CD14-positive monocyte (primary cell): ENCODE measurements around the gene RHEB. TPM values are rescaled to one million over a fixed set of nuclear protein-coding genes. Genes with fewer than 3 reads are reported as not detected.

Source experiments
- DNase-seq, 3 donors: peaks; one replicate each; pipeline ENCODE4 v3.0.0-alpha.2; 2011 to 2022
- H2AFZ ChIP-seq: 2 replicates; pipeline ENCODE4 v1.6.0; 2012; ENCODE audit warnings: mild to moderate bottlenecking, low read depth, low read length, inconsistent platforms; ENCODE audit not compliant: insufficient read depth, poor library complexity, severe bottlenecking
- H3K27ac ChIP-seq, 2 donors: 1 replicate in 1 of 2; 2 replicates in 1 of 2; pipeline ENCODE4 v1.5.1; 2012 to 2013; ENCODE audit warnings: low read length in 2 of 2, control low read depth in 1 of 2, inconsistent platforms in 1 of 2, low read depth in 1 of 2, mild to moderate bottlenecking in 1 of 2
- H3K27me3 ChIP-seq, 2 donors: one replicate each; pipeline versions ENCODE4 v1.6.0 to v1.6.1; 2011 to 2013; ENCODE audit warnings: low read length in 2 of 2; ENCODE audit not compliant: control insufficient read depth in 2 of 2, insufficient read depth in 2 of 2
- H3K36me3 ChIP-seq, 2 donors: replicated peaks in 1 of 2; 1 replicate in 1 of 2; 2 replicates in 1 of 2; pipeline versions ENCODE4 v1.5.1 to v1.6.1; 2012 to 2013; ENCODE audit warnings: low read length in 2 of 2, control low read depth in 1 of 2, inconsistent platforms in 1 of 2, mild to moderate bottlenecking in 1 of 2; ENCODE audit not compliant: insufficient read depth in 2 of 2, control insufficient read depth in 1 of 2
- H3K4me1 ChIP-seq, 2 donors: 1 replicate in 1 of 2; 2 replicates in 1 of 2; pipeline versions ENCODE4 v1.5.1 to v1.6.1; 2012 to 2013; ENCODE audit warnings: low read length in 2 of 2, control low read depth in 1 of 2, inconsistent platforms in 1 of 2, mild to moderate bottlenecking in 1 of 2, moderate library complexity in 1 of 2; ENCODE audit not compliant: insufficient read depth in 2 of 2, control insufficient read depth in 1 of 2
- H3K4me2 ChIP-seq: replicated peaks from 2 replicates; pipeline ENCODE3; 2012; ENCODE audit warnings: low read length, moderate library complexity, mild to moderate bottlenecking; ENCODE audit not compliant: poor library complexity, severe bottlenecking; ENCODE audit errors: extremely low read depth
- H3K4me3 ChIP-seq, 3 experiments: fragments of 200-600 bp in 1 of 3; sonication (generic) in 1 of 3; replicated peaks in 1 of 3; 1 replicate in 2 of 3; 2 replicates in 1 of 3; pipeline ENCODE4 v1.5.1; 2011 to 2013; ENCODE audit warnings: low read length in 3 of 3, mild to moderate bottlenecking in 3 of 3, control low read depth in 2 of 3, low read depth in 2 of 3, inconsistent platforms in 1 of 3, moderate library complexity in 1 of 3
- H3K79me2 ChIP-seq: 2 replicates; pipeline ENCODE4 v1.6.0; 2012; ENCODE audit warnings: mild to moderate bottlenecking, control low read depth, inconsistent platforms, low read length, moderate library complexity; ENCODE audit not compliant: insufficient read depth
- H3K9ac ChIP-seq: 2 replicates; pipeline ENCODE4 v1.6.0; 2017; ENCODE audit warnings: low read length, mild to moderate bottlenecking; ENCODE audit not compliant: insufficient read depth, poor library complexity, severe bottlenecking
- H3K9me3 ChIP-seq, 2 donors: replicated peaks in 1 of 2; 1 replicate in 1 of 2; 2 replicates in 1 of 2; pipeline versions ENCODE4 v1.5.1 to v1.6.1; 2012 to 2013; ENCODE audit warnings: low read length in 2 of 2, control low read depth in 1 of 2; ENCODE audit not compliant: control insufficient read depth in 1 of 2, insufficient read depth in 1 of 2
- H4K20me1 ChIP-seq: 2 replicates; pipeline ENCODE4 v1.6.0; 2012; ENCODE audit warnings: mild to moderate bottlenecking, low read length, control low read depth, moderate library complexity; ENCODE audit not compliant: insufficient read depth
- H3K27ac Mint-ChIP-seq, 7 donors: one replicate each; pipeline ENCODE4 v1.8.0; 2020; ENCODE audit warnings: mild to moderate bottlenecking in 7 of 7, mixed read lengths in 7 of 7, moderate library complexity in 6 of 7, inconsistent platforms in 2 of 7
- H3K27me3 Mint-ChIP-seq, 3 donors: one replicate each; pipeline ENCODE4 v1.8.0; 2021 to 2022; ENCODE audit warnings: low read depth in 3 of 3, mild to moderate bottlenecking in 3 of 3, mixed read lengths in 3 of 3, moderate library complexity in 3 of 3, inconsistent platforms in 1 of 3
- H3K36me3 Mint-ChIP-seq, 2 donors: one replicate each; pipeline ENCODE4 v1.8.0; 2020; ENCODE audit warnings: mixed read lengths in 2 of 2, inconsistent platforms in 1 of 2, mild to moderate bottlenecking in 1 of 2
- H3K4me1 Mint-ChIP-seq: one replicate; pipeline ENCODE4 v1.8.0; 2020; ENCODE audit warnings: mild to moderate bottlenecking, mixed read lengths
- H3K4me3 Mint-ChIP-seq, 2 donors: one replicate each; pipeline ENCODE4 v1.8.0; 2020; ENCODE audit warnings: mild to moderate bottlenecking in 2 of 2, mixed read lengths in 2 of 2, moderate library complexity in 1 of 2
- H3K9me3 Mint-ChIP-seq, 7 donors: one replicate each; pipeline ENCODE4 v1.8.0; 2020 to 2022; ENCODE audit warnings: mixed read lengths in 7 of 7, mild to moderate bottlenecking in 6 of 7, moderate library complexity in 6 of 7, inconsistent platforms in 2 of 7
- CTCF ChIP-seq: fragments of 200-600 bp; IDR thresholded peaks from one replicate; pipeline ENCODE4 v1.8.0; 2022; ENCODE audit warnings: antibody characterized with exemption, mild to moderate bottlenecking
- WGBS: methylation state at CpG from one replicate; pipeline ENCODE4 v1.1.5; 2013; ENCODE audit warnings: missing lambda C conversion rate; ENCODE audit not compliant: insufficient coverage; 5-methylcytosine and 5-hydroxymethylcytosine counted together
- intact Hi-C, 2 donors: fragments of 100-400 bp; cut with micrococcal nuclease; formaldehyde crosslinking; loops; one replicate each; pipeline versions ENCODE4 v1.15.0 to v1.15.1; 2023
- polyA plus RNA-seq, 3 donors: library from polyadenylated mRNA; depleted of rRNA in 1 of 3; unstranded in 2 of 3; stranded (reverse) in 1 of 3; fragments of 300-500 nt in 2 of 3; fragments of >200 nt in 1 of 3; fragmentation: Illumina TruSeq in 2 of 3; gene quantifications; 1 replicate in 2 of 3; 2 replicates in 1 of 3; pipeline ENCODE4 v1.2.3, GENCODE V29; 2012 to 2021

The RHEB gene
- polyA plus RNA-seq, 3 donors = 20.4 to 96.1 (median 95.8) TPM

GRCh38 chr7:151556592-151556991 is 36.9 kb upstream of the RHEB start:
- peaks cover 48 to 62% of the 10 kb centered on the region in 2 donors for H3K36me3 ChIP-seq
- no peaks in the 10 kb centered on the region for H3K79me2 ChIP-seq
- H3K27ac Mint-ChIP-seq = peak overlapping the region in 1 of 7 donors; percentile 67
- H3K27ac ChIP-seq = no peak overlapping the region
- WGBS = no CpG with 5 or more reads among the region's 12 CpGs
- H3K4me3 Mint-ChIP-seq = no peak overlapping the region
- no peaks in the 10 kb centered on the region for H3K9me3 Mint-ChIP-seq
- no peak overlapping the region for H2AFZ ChIP-seq
- peaks cover 0 to 4% of the 10 kb centered on the region in 2 donors for H3K27me3 ChIP-seq
- H3K4me1 Mint-ChIP-seq = no peaks in the 10 kb centered on the region
- H3K4me1 ChIP-seq = no peaks in the 10 kb centered on the region
- intact Hi-C loops = no loop called here
- H3K27me3 Mint-ChIP-seq = peaks cover 9 to 10% (median 10%) of the 10 kb centered on the region in 3 donors
- no peak overlapping the region for H3K4me3 ChIP-seq
- H3K9ac ChIP-seq = no peak overlapping the region
- TF ChIP-seq CTCF = no peak
- peaks cover 54 to 65% of the 10 kb centered on the region in 2 donors for H3K36me3 Mint-ChIP-seq
- no peak overlapping the region for H3K4me2 ChIP-seq
- no peak for DNase-seq
- no peaks in the 10 kb centered on the region for H3K9me3 ChIP-seq
- peaks cover 4% of the 10 kb centered on the region for H4K20me1 ChIP-seq

GRCh38 chr7:151553356-151553755 is 33.7 kb upstream of the RHEB start:
- intact Hi-C loops = no loop called here
- Histone ChIP-seq H4K20me1 (peaks cover 4% of the 10 kb centered on the region), H3K4me2 (no peak overlapping the region), H3K9ac (no peak overlapping the region), H3K27me3 (peaks cover 0 to 5% of the 10 kb centered on the region in 2 donors), H2AFZ (no peak overlapping the region), H3K36me3 (peaks cover 17 to 30% of the 10 kb centered on the region in 2 donors), H3K4me1 (no peaks in the 10 kb centered on the region), H3K27ac (no peak overlapping the region), H3K79me2 (no peaks in the 10 kb centered on the region), H3K9me3 (no peaks in the 10 kb centered on the region), H3K4me3 (no peak overlapping the region)
- no peaks in the 10 kb centered on the region for H3K4me1 Mint-ChIP-seq
- WGBS = 83% methylated on average over 11 of the region's 15 CpGs
- H3K9me3 Mint-ChIP-seq = peaks cover 0 to 6% (median 3%) of the 10 kb centered on the region in 7 donors
- peaks cover 23 to 34% of the 10 kb centered on the region in 2 donors for H3K36me3 Mint-ChIP-seq
- no peak overlapping the region for H3K4me3 Mint-ChIP-seq
- TF ChIP-seq CTCF = no peak
- peaks cover 13 to 14% (median 14%) of the 10 kb centered on the region in 3 donors for H3K27me3 Mint-ChIP-seq
- no peak for DNase-seq
- H3K27ac Mint-ChIP-seq = no peak overlapping the region
